ENCODE data around the gene SLC8A1.

SLC8A1 gene

GRCh38 chr2:40485854-40486253, 34.0 kb upstream of the SLC8A1 start:
- no peak for DNase-seq (ENCODE audit: extremely low read depth, low read depth)
- TF ChIP-seq CTCF (IDR thresholded peaks at IDR 0.05; ENCODE audit: low read depth, low read length) = no peak

GRCh38 chr2:40485318-40485717, 33.4 kb upstream of the SLC8A1 start:
- no peak for DNase-seq (ENCODE audit: extremely low read depth, low read depth)
- TF ChIP-seq CTCF (IDR thresholded peaks at IDR 0.05; ENCODE audit: low read depth, low read length) = no peak

- TF ChIP-seq CTCF (IDR thresholded peaks at IDR 0.05; ENCODE audit: low read depth, low read length) = no peak
- no peak for DNase-seq (ENCODE audit: extremely low read depth, low read depth)
Observed at GRCh38 chr2:40483549-40484243, 31.8 kb upstream of the SLC8A1 start.

- TF ChIP-seq CTCF (IDR thresholded peaks at IDR 0.05; ENCODE audit: low read depth, low read length) = no peak
- no peak for DNase-seq (ENCODE audit: extremely low read depth, low read depth)
Observed at GRCh38 chr2:40480596-40480995, 28.7 kb upstream of the SLC8A1 start.

DNA sequence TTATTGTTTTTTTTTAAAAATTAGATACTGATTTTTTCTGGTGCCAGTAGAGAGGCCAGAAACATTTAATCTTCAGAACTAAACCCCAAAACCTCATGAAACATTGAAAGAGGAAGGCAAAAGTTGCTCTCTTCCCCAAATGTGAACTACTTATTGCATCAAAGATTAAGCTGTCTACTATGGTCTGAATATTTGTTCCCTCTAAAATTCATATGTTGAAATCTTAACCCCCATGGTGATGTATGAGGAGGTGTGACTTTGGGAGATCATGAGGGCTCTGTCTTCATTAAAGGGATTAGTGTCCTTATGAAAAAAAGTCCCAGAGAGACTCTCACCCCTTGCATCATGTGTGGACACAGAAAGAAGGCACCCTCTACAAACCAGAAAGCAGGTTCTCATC, 28.2 kb upstream of the SLC8A1 start:
- TF ChIP-seq CTCF (IDR thresholded peaks at IDR 0.05; ENCODE audit: low read depth, low read length) = no peak
- no peak for DNase-seq (ENCODE audit: extremely low read depth, low read depth)

DNA sequence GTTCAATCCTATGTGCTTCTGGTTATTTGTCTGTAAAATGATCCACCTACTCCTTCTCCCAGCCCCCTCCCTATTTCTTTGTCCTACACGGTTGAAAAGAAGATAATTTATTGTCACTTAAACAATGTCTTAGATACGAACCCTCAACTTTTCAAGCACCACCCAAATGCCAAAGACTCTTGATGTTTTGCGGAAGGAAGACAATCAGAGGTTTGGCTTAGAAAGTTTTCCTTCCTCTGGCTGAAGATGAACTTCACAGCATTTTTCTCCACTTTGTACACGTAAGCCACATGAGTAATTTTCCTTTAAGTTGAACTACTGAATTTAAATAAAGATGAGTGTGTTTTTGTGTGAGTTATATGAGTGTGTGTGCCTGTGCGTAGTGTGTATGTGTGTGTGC, 25.5 kb upstream of the SLC8A1 start:
- no peak for TF ChIP-seq CTCF (IDR thresholded peaks at IDR 0.05; ENCODE audit: low read depth, low read length)
- DNase-seq (ENCODE audit: extremely low read depth, low read depth) = no peak

- DNase-seq (ENCODE audit: extremely low read depth, low read depth) = no peak
- TF ChIP-seq CTCF (IDR thresholded peaks at IDR 0.05; ENCODE audit: low read depth, low read length) = no peak
Observed at GRCh38 chr2:40476436-40476835, 24.5 kb upstream of the SLC8A1 start.

Data from AG09319 (cell line).